ENCODE results near the gene TRPC5OS.

TRPC5OS gene

GRCh38 chrX:111896148-111896547, 20.2 kb downstream of the TRPC5OS start:
- no peak for DNase-seq (ENCODE audit: low spot score)

- DNase-seq (ENCODE audit: low spot score), result no peak
These were observed 38.6 kb downstream of the TRPC5OS start for GRCh38 chrX:111914398-111915090.

GRCh38 chrX:111917591-111917990, 41.6 kb downstream of the TRPC5OS start:
- no peak for DNase-seq (ENCODE audit: low spot score)

GRCh38 chrX:111928456-111928855, 52.5 kb downstream of the TRPC5OS start:
- no peak for DNase-seq (ENCODE audit: low spot score)

Data from NAMALWA (cell line).